ENCODE results near the gene ZNF18. TPM values are rescaled to one million over a fixed set of nuclear protein-coding genes. Genes with fewer than 3 reads are reported as not detected.

ZNF18 gene
- total and polyA plus RNA-seq, 2 of the 13 experiments (the other 11 are each of a cell fraction or from before 2014, with no cell fraction given), result 2.4 to 5.4 TPM

GRCh38 chr17:11997147-11997971 is at the start of gene ZNF18 (continued):
- peak; percentile 41 for TF ChIP-seq ZNF18 (CRISPR knock-in tag; IDR thresholded peaks at IDR 0.05; ENCODE audit: insufficient replicate concordance)
- TF ChIP-seq ZBTB7B (CRISPR knock-in tag; IDR thresholded peaks at IDR 0.05), result peak; percentile 49; the same call in 1 of the 2 replicates
- TF ChIP-seq ZNF580 (CRISPR knock-in tag; IDR thresholded peaks at IDR 0.05; ENCODE audit: borderline replicate concordance, low read depth), result peak; percentile 32; the same call in 1 of the 2 replicates
- 0 out of 2 replicates have a peak, but pooled peaks have one; percentile 20 for TF ChIP-seq PAXIP1 (CRISPR knock-in tag; conservative IDR thresholded peaks at IDR 0.05)
- TF ChIP-seq KMT2B (CRISPR knock-in tag; IDR thresholded peaks at IDR 0.05), result 0 out of 2 replicates have a peak, but pooled peaks have one; percentile 57
- no peak for TF ChIP-seq GTF2F1 (IDR thresholded peaks at IDR 0.05; ENCODE audit: low read length)
- peak; percentile 58; the same call in 1 of the 2 replicates for TF ChIP-seq ZNF777 (CRISPR knock-in tag; IDR thresholded peaks at IDR 0.05)
- TF ChIP-seq DRAP1 (CRISPR knock-in tag; IDR thresholded peaks at IDR 0.05), result no peak; the same call in 1 of the 2 replicates
- TF ChIP-seq NR2F2 (IDR thresholded peaks at IDR 0.05; ENCODE audit: borderline replicate concordance, low read depth), result 0 out of 2 replicates have a peak, but pooled peaks have one; percentile 5
- TF ChIP-seq MYPOP (CRISPR knock-in tag; IDR thresholded peaks at IDR 0.05), result peak; percentile 89
- TF ChIP-seq RBFOX2 (IDR thresholded peaks at IDR 0.05; ENCODE audit: low read depth, low read length), result peak; percentile 97
- 0 out of 2 replicates have a peak, but pooled peaks have one; percentile 19 for TF ChIP-seq ZNF614 (CRISPR knock-in tag; IDR thresholded peaks at IDR 0.05; ENCODE audit: borderline replicate concordance)
- TF ChIP-seq ATF3 (CRISPR knock-in tag; IDR thresholded peaks at IDR 0.05), result 0 out of 2 replicates have a peak, but pooled peaks have one; percentile 7
- TF ChIP-seq NONO (IDR thresholded peaks at IDR 0.05), result no peak
- TF ChIP-seq NONO (CRISPR knock-in tag; conservative IDR thresholded peaks at IDR 0.05), result peak; percentile 85
- no peak for TF ChIP-seq IRF2 (CRISPR knock-in tag; IDR thresholded peaks at IDR 0.05)
- TF ChIP-seq YEATS2 (CRISPR knock-in tag; IDR thresholded peaks at IDR 0.05; ENCODE audit: borderline replicate concordance), result 0 out of 2 replicates have a peak, but pooled peaks have one; percentile 41
- peak; percentile 87 for TF ChIP-seq TAF1 (CRISPR knock-in tag; IDR thresholded peaks at IDR 0.05)
- 0 out of 2 replicates have a peak, but pooled peaks have one; percentile 36 for TF ChIP-seq ZNF350 (CRISPR knock-in tag; IDR thresholded peaks at IDR 0.05; ENCODE audit: borderline replicate concordance, low read depth)
- TF ChIP-seq NFYC (CRISPR knock-in tag; IDR thresholded peaks at IDR 0.05), result peak; percentile 76

Data from HepG2 (cell line).